Muscle of arm (tissue), 12 donors: Measurements from ENCODE around the gene GRIN1. TPM values are rescaled to one million over a fixed set of nuclear protein-coding genes. Genes with fewer than 3 reads are reported as not detected.

Source experiments
- DNase-seq: peaks from one replicate; pipeline ENCODE4 v3.0.0-alpha.2; 2013
- polyA plus RNA-seq, 12 donors: library from polyadenylated mRNA; unstranded; fragments of 120-200 nt; gene quantifications; one replicate each; pipeline ENCODE4 v1.2.1, GENCODE V29; 2013; ENCODE audit not compliant: insufficient read length in 12 of 12

GRIN1 gene
- polyA plus RNA-seq, 12 donors = 0.09 to 0.84 (median 0.14) TPM; not detected in 8

DNA sequence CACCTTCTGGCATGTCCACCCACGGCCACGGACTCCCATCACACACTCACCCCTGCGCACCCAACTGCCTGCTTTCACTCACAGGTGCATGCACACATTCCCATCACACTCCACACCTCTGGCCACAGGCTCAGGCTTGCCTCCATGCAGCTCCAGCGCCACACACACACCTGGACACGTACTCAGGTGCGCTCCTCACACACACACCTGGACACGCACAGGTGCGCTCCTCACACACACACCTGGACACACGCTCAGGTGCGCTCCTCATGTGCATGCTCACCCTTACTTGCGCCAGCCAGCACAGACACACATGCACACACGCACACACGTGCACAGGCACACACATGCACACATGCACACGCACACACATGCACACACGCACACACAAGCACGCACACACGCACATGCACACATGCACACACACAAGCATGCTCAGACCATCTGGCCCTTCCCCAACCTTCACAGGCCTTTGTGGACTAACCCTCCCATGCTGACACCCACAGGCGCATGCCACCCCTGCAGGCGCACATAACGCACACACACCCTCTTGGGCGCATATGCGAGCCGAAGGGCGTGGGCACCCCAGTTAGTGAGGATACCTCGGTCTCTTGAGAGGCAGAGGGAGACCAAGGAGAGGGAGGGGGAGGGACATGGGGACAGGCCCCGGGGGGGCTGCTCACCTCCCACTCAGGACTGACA, 8.3 kb downstream of the GRIN1 start:
- no peak for DNase-seq

DNA sequence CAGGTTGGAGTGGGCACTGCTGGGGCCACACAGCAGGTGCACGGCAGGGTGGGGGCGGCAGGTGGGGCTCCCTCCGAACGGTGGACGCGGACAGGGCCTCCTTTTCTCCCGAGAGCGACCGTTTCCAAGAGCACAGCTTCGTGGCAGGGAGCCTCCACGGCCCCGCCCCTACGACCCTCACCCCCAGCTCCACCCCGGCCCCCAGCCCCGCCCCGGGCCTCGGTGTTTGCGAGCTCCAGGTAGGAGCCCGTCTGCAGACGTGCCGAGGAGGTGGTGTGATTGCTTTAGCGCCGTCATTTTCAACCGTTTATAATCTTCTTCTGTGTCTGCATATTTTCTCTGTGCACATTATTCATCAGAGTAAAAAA, 8.8 kb downstream of the GRIN1 start:
- DNase-seq = no peak

DNA sequence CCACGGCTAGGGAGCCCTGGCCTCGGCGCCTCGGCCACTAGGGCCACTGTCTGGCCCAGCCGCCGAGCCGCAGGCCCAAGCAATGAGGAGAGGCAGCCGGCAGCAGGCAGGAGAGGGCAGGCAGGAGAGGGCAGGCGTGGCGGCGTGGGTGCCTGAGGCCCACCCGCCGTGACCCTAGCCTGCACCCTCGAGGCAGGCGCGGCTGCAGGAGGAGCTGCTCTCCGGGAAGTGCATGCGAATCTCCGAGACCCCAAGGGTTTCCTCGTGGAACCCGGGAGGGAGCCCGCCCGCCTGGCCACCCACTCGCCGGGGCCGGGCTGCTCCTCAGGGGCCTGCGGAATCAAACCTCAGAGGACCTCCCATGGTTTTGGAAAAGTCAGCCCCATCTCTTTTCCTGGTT, 9.3 kb downstream of the GRIN1 start:
- DNase-seq = no peak

DNA sequence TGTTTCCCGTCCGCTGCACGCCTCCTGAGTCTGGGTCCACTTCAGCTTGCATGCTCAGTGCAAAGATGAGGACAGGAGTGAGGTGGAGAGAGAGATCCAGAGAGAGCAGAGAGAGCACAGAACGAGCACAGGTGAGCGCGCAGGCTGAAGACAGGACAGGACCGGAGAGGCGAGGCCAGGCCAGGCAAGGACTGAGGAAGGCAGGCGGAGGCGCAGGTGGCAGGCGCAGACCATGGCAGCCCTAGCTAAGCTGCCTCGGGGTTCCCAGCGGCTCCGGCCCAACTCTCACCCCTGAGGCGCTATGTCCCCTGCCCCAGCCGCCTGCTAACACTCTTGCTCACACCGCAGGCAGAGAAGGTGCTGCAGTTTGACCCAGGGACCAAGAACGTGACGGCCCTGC, 9.7 kb downstream of the GRIN1 start:
- DNase-seq = no peak

DNA sequence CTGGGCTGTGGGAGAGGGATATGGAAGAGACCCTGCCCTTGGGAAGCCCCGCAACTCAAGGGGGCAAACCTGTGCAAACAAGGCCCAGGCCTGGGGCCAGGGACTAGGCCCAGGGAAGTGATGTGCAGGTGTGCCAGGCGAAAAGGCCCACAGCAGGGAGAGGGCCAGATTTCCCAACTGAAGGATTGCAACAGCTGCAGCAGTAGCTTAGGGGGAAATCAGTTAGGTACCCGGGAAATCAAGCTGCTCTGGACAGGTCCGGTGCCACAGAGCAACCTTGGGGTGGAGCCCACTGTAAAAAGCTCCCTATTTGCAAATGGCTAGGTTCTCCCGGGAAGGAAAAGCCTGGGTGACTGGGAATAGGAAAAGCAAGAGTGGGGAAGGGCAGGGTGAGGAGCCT, 10.4 kb downstream of the GRIN1 start:
- no peak for DNase-seq

DNA sequence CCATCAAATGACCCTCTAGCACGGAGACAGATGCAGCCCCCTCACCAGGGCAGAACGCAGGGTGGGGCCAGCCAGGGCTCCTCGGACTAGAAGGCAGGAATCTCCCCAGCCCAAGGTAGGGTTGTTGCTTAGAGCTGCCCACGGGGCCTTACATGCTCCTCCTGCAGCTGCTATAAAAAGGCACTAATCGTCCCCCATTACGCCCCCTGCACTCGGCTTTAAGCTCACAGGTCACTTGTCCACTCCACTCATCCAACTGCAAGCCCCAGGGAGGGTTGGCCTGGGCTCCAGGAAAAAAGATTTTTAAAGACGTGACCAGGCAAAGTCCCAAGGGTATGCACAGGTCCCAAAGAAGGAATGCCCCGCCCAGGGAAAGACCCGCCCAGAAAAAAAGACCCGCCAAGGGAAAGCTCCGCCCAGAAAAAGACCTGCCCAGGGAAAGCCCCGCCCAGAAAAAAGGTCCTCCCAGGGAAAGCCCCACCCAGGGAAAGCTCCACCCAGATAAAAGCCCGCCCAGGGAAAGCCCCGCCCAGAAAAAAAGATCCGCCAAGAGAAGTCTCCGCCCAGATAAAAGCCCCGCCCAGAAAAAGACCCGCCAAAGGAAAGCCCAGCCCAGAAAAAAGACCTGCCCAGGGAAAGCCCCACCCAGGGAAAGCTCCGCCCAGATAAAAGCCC, 11.1 kb downstream of the GRIN1 start:
- DNase-seq = no peak

DNA sequence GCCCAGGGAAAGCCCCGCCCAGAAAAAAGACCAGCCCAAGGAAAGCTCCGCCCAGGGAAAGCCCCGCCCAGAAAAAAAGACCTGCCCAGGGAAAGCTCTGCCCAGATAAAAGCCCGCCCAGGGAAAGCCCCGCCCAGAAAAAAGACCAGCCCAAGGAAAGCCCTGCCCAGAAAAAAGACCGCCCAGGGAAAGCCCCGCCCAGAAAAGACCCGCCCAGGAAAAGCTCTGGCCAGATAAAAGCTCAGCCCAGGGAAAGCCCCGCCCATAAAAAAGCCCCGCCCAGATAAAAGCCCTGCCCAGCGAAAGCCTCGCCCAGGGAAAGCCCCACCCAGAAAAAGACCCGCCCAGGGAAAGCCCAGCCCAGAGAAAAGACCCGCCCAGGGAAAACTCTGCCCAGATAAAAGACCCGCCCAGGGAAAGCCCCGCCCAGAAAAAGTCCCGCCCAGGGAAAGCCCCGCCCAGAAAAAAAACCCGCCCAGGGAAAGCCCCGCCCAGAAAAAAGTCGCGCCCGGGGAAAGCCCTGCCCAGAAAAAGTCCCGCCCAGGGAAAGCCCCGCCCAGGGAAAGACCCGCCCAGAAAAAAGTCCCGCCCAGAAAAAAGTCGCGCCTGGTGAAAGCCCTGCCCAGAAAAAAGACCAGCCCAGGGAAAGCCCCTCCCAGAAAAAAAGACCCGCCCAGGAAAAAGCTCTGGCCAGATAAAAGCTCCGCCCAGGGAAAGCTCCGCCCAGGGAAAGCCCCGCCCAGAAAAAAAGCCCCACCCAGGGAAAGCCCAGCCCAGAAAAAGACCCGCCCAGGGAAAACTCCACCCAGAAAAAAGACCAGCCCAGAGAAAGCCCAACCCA, 11.9 kb downstream of the GRIN1 start:
- DNase-seq = no peak

DNA sequence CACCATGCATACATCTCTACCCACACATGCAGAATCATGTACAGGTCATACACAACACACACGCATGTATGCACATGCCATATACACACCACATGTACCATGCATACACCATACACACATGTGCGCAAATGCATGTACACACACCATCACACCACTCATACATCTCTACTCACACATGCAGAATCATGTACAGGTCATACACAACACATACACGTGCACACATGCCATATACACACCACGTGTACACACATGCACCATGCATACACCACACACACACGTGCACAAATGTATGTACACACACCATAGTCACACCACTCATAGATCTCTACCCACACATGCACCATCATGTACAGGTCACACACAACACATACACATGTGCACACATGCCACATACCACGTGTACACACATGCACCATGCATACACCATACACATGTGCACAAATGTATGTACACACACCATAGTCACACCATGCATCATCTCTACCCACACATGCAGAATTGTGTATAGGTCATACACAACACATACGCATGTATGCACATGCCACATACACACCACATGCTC, 14.0 kb downstream of the GRIN1 start:
- DNase-seq = no peak

DNA sequence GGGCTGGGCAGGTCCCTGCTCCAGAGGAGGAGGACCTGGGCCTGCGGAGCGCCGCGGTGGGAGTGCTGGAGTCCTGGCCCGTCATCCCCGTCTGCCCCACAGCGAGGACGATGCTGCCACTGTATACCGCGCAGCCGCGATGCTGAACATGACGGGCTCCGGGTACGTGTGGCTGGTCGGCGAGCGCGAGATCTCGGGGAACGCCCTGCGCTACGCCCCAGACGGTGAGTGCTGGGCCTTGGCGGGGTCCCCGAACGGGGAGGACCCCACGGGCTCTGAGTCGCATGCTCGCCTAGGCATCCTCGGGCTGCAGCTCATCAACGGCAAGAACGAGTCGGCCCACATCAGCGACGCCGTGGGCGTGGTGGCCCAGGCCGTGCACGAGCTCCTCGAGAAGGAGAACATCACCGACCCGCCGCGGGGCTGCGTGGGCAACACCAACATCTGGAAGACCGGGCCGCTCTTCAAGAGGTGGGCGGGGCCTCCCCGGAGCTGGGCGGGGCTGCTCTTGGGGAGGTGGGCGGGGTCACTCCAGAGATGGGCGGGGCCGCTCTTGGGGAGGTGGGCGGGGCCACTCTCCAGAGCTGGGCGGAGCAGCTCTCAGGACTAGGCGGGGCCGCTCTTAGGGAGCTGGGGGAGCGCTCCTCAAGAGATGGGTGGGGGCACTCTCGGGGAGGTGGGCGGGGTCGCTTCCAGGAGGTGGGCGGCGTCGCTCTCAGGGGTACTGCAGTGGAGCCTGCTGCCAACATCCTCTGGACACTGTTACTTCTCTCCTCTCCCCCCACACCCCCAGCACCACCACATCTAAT, 17.8 kb downstream of the GRIN1 start:
- DNase-seq = no peak

- no peak for DNase-seq
Measured at GRCh38 chr9:137157618-137158415, 18.9 kb downstream of the GRIN1 start.

DNA sequence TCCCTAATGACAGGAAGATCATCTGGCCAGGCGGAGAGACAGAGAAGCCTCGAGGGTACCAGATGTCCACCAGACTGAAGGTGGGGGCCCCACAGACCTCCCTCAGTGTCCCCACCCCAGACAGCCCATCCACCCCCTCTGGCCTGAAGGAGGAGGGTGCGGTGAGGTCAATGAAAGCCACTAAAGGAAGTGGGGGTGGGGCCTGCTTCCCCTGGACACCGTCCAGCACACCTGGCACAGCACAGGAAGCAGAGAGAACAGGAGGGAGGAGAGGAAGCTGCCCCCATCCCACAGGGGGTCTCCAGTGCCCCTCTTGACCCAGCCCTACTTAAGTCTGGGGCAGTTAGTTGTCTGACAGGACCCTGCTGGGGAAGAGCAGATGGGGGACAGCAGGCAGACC, 19.7 kb downstream of the GRIN1 start:
- no peak for DNase-seq

DNA sequence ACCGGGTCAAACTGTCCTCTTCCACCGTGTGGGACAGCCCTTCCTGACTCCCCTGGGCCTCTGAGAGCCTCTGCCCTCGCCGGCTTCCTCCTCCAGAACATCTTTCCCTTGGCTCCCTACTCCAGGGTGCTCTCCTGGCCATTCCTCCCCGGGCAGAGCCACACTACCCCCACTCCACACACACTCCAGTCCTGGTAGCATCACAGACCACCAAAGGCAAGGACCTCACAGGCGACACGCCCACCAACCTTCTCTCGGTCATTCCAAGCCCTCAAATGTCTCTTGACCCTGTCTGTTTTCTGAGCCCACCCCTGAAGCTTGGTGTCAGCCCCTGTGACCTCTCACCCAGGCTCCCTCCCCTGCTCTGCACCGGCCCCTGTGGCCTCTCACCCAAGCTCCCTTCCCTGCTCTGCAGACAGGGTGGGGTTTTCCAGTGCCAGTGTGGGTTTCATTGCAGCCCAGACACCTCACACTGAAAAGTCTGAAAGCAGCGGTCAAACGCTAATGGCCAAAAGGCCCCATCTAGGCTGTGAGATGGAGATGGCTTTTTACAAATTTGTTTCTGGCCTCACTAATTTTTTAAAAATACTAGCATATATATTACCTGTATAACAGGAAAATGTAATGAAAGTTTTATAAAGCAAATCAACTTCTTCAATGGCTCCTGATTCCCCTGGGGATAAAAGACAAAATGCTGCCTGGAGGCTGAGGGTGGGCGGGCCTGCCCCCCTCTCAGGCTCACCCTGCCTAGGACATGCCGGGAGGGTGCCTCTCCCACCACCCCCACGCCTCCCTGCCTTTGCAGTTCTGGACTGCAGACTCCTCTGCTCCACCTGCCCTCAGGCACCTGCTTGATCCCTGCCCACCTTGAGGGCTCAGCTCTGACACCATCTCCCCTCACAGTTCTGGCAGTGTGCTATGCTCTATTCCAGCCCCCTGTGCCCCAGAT, 20.4 kb downstream of the GRIN1 start:
- DNase-seq = no peak

GRCh38 chr9:137160054-137160425, 21.1 kb downstream of the GRIN1 start:
- DNase-seq = no peak

DNA sequence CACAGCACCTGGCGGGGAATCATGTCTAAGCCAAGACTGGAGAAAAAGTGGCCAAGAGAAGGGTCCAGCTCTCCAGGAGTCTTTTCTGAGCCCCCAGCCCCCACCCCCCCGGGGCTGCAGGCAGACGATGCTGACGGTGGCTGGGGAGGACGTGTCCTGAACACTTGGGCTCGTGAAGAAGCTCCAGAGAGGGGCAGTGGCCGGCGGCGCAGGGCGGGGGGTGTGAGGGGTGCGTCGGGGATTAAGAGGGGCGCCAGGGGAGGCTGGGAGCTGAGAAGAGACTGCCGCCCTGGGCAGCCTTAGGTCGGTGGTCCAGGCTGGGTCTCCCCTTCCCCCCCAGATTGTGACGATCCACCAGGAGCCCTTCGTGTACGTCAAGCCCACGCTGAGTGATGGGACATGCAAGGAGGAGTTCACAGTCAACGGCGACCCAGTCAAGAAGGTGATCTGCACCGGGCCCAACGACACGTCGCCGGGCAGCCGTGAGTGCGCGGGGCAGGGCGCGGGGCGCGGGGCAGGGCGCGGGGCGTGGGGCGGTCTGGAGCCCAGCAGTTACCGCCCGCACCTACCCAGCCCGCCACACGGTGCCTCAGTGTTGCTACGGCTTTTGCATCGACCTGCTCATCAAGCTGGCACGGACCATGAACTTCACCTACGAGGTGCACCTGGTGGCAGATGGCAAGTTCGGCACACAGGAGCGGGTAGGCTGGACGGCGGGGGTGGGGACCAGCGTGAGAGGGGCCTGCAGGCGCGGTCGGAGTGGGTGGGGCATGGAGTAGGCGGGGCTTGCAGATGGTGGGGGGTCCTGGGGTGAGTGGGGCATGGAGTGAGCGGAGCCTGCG, 22.0 kb downstream of the GRIN1 start:
- no peak for DNase-seq

GRCh38 chr9:137161558-137162486, 22.9 kb downstream of the GRIN1 start:
- DNase-seq = no peak

DNA sequence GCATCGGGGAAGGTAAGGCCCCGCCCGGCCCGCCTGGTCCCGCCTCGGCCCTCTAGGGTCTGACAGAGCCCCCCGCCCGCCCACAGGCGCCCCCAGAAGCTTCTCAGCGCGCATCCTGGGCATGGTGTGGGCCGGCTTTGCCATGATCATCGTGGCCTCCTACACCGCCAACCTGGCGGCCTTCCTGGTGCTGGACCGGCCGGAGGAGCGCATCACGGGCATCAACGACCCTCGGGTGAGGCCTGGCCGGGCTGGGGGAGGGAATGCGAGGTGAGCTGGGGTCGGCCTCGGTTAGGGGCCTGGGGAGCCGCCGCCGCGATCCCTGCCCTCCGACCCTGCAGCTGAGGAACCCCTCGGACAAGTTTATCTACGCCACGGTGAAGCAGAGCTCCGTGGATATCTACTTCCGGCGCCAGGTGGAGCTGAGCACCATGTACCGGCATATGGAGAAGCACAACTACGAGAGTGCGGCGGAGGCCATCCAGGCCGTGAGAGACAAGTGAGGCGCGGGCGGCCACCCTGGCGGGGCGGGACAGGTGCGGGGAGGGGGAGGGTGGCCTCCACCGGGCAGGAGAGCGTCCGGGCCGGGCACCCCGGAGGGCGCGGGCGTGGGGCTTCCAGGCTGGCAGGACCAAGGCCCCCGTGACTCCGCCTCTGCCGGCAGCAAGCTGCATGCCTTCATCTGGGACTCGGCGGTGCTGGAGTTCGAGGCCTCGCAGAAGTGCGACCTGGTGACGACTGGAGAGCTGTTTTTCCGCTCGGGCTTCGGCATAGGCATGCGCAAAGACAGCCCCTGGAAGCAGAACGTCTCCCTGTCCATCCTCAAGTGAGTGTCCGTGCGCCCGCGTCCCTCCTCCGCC, 23.8 kb downstream of the GRIN1 start:
- no peak for DNase-seq

- no peak for DNase-seq
Measured at GRCh38 chr9:137163365-137163715, 24.4 kb downstream of the GRIN1 start.
